Measurements from ENCODE around the gene ATP6V0C. TPM values are rescaled to one million over a fixed set of nuclear protein-coding genes. Genes with fewer than 3 reads are reported as not detected.
"Not testable (repeated sequence)": the region's sequence is repeated elsewhere in the genome, so short reads cannot be mapped to it uniquely, and the experiment has no call there.

Gene ATP6V0C
- total and polyA plus RNA-seq, 2 experiments from 2014 or later: 81.4 to 375 TPM

- DNase-seq (ENCODE audit: low spot score): peak; percentile 40
- H3K4me1 ChIP-seq (ENCODE audit: insufficient read depth): peaks cover 14% of the 10 kb centered on the region
- no peaks in the 10 kb centered on the region for H3K36me3 ChIP-seq (replicated peaks; ENCODE audit: insufficient read depth, low read depth)
- no peaks in the 10 kb centered on the region for H3K9me2 ChIP-seq (replicated peaks; ENCODE audit: insufficient read depth)
- H3K27ac ChIP-seq: no peak overlapping the region
- no peaks in the 10 kb centered on the region for H3K9me3 ChIP-seq (ENCODE audit: low read depth)
- peaks cover 21% of the 10 kb centered on the region for H4K20me1 ChIP-seq (ENCODE audit: insufficient read depth, poor library complexity, severe bottlenecking)
- H3K4me2 ChIP-seq: no peak overlapping the region
- no peak overlapping the region for H3K4me3 ChIP-seq
- WGBS (ENCODE audit: low lambda C conversion rate, missing lambda C conversion rate): 78% methylated on average over 9 of the region's 9 CpGs
- H2AFZ ChIP-seq: no peak overlapping the region
- H3K27me3 ChIP-seq: no peaks in the 10 kb centered on the region
- TF ChIP-seq CTCF (IDR thresholded peaks at IDR 0.05; ENCODE audit: poor library complexity) (no peak), EZH2 (IDR thresholded peaks at IDR 0.05; ENCODE audit: borderline replicate concordance) (no peak), EZH2phosphoT487 (IDR thresholded peaks at IDR 0.05; ENCODE audit: low read depth, severe bottlenecking, unreplicated experiment) (no peak)
- H3K79me2 ChIP-seq: peaks cover 21% of the 10 kb centered on the region
Observed at GRCh38 chr16:2535625-2536013, 21.9 kb downstream of the ATP6V0C start.

GRCh38 chr16:2537451-2538379 lies 24.0 kb downstream of the ATP6V0C start, which contains the start of gene PDPK1:
PDPK1 (plus strand) TSS chr16:2538021; CDS start chr16:2538113, 92 bp downstream.
- Histone ChIP-seq H3K9me3 (ENCODE audit: low read depth) (no peaks in the 10 kb centered on the region), H3K4me1 (ENCODE audit: insufficient read depth) (peaks cover 12% of the 10 kb centered on the region), H3K4me2 (peak within 1 kb of the TSS; percentile 91), H3K9me2 (replicated peaks; ENCODE audit: insufficient read depth) (no peaks in the 10 kb centered on the region), H3K27me3 (no peaks in the 10 kb centered on the region), H3K36me3 (replicated peaks; ENCODE audit: insufficient read depth, low read depth) (no peaks in the 10 kb centered on the region), H4K20me1 (ENCODE audit: insufficient read depth, poor library complexity, severe bottlenecking) (peaks cover 31% of the 10 kb centered on the region), H3K27ac (peak within 1 kb of the TSS; percentile 88), H3K79me2 (peaks cover 37% of the 10 kb centered on the region), H3K4me3 (peak within 1 kb of the TSS; percentile 77), H2AFZ (peak within 1 kb of the TSS; percentile 29)
- DNase-seq (ENCODE audit: low spot score): peak; percentile 98
- 2% methylated on average over 23 of the region's 126 CpGs for WGBS (ENCODE audit: low lambda C conversion rate, missing lambda C conversion rate)
- TF ChIP-seq EZH2phosphoT487 (IDR thresholded peaks at IDR 0.05; ENCODE audit: low read depth, severe bottlenecking, unreplicated experiment) (no peak), EZH2 (IDR thresholded peaks at IDR 0.05; ENCODE audit: borderline replicate concordance) (no peak), CTCF (IDR thresholded peaks at IDR 0.05; ENCODE audit: poor library complexity) (no peak)

GRCh38 chr16:2539192-2539844 lies 25.6 kb downstream of the ATP6V0C start:
- H3K27ac ChIP-seq; DNase-seq (ENCODE audit: low spot score); H2AFZ ChIP-seq; H3K9me2 ChIP-seq (replicated peaks; ENCODE audit: insufficient read depth); H3K4me3 ChIP-seq; H3K9me3 ChIP-seq (ENCODE audit: low read depth); H3K27me3 ChIP-seq; H3K36me3 ChIP-seq (replicated peaks; ENCODE audit: insufficient read depth, low read depth): not testable (repeated sequence)
- 90% methylated on average over 24 of the region's 24 CpGs for WGBS (ENCODE audit: low lambda C conversion rate, missing lambda C conversion rate)
- Histone ChIP-seq H3K79me2 (peaks cover 46% of the 10 kb centered on the region), H3K4me1 (ENCODE audit: insufficient read depth) (peaks cover 12% of the 10 kb centered on the region), H3K4me2 (peak overlapping the region; percentile 91), H4K20me1 (ENCODE audit: insufficient read depth, poor library complexity, severe bottlenecking) (peaks cover 36% of the 10 kb centered on the region)
